Measurements from ENCODE around the gene SLC15A4. TPM values are rescaled to one million over a fixed set of nuclear protein-coding genes. Genes with fewer than 3 reads are reported as not detected.

The SLC15A4 gene
- total RNA-seq, 1 donor from 2014 or later: 11.8 TPM

GRCh38 chr12:128766738-128767501 lies 56.8 kb downstream of the SLC15A4 start:
- ATAC-seq (no peak), DNase-seq (ENCODE audit: low spot score) (no peak)

DNA sequence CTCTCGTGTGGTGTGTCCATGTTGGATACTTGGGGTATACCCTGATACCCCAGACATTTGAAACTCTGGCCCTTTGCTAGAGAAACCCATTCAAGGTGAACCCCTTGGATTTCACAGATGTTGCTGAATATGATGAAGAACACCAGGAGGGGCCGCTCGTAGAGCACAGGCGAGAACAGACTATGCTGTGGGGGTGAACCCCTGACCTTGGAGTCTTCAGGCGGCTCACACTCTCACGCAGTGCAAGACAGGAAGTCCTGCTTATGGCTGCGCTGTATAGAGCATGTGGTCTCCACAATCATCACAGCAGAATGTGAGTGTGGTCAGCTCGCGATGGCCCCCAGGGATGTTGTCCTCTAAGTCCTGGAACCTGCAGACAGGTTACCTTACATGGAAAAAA lies 60.4 kb downstream of the SLC15A4 start:
- ATAC-seq (no peak), DNase-seq (ENCODE audit: low spot score) (no peak)

GRCh38 chr12:128761379-128761790 lies 62.4 kb downstream of the SLC15A4 start:
- DNase-seq (ENCODE audit: low spot score): no peak
- ATAC-seq: no peak

DNA sequence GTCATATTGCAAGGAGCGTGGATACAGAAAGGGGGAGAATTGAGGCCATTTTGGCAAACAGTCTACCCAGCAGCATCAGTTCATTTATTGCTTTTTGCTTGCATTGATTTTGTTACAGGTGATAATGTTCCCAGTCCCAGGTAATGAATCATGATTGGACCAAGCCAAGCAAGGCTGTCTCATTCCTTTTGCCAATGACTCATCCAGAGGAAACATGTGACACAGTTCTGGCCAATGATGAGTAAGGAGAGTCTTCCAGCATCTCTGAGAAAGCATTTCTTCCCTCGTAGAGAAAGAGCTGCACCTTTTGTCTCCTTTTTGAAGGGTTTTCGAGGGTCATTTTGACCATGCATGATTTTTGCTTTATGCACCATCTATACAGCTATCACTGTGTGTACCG lies 68.2 kb downstream of the SLC15A4 start:
- ATAC-seq: no peak
- no peak for DNase-seq (ENCODE audit: low spot score)

- DNase-seq (ENCODE audit: low spot score) (no peak), ATAC-seq (no peak)
These were observed 69.5 kb downstream of the SLC15A4 start for GRCh38 chr12:128754275-128754674.

DNA sequence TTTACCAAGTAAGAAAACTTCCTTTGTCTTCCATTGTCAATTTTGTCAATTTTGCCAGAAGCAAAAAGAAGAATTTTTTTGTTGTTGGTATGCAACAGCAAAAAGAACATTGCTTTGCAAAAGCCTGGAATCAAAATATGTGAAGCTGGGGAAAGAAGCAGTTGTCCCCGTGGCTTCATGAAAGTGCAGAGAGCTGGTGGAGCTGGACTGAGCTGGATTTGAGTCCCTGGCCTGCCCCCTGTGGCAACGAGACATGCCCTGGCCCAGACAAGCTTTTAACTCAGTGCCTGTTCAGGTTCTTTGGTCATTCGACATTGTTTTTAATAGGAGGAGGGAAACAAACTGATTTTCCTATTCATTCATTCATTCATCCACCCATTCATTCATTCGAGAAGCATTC lies 70.3 kb downstream of the SLC15A4 start:
- DNase-seq (ENCODE audit: low spot score): no peak
- ATAC-seq: no peak

DNA sequence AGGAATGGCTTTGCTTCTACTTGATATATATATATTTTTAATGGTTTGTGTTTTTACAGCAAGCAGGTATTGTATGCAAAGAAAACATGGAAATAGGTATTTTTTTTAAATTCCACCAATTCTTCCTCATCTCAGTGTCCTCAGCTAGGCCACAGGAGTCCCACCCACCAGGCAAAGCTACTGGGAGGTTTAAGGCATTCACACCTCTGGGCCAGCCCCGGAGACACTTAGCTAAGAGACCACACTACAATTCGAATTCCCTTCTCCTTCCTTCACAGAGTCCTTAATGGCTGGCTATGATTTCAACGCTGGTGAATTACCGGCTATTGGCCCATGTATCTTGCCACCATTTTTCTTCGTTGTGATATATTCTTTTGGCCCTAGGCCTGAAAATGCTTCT lies 71.4 kb downstream of the SLC15A4 start:
- DNase-seq (ENCODE audit: low spot score) (no peak), ATAC-seq (no peak)

DNA sequence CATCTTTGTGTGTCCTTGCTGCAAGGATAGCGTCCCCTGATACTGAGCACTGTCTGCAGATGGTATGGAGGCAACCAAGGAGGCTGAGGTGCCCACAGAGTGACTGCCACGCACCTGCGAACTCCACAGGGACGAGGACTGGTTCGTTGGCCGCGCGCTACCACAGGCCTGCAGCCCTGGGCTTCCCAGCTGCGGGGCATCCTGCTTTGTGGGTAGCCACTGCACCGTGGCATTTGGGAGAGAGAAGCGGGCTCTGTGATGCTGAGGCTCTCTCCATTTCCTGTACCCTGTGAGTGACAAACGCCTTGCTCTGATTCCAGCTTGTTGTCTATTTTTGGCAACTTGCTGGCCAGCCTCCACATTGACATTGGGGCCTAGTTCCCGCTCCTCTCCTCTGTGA lies 76.3 kb downstream of the SLC15A4 start:
- ATAC-seq: no peak

DNA sequence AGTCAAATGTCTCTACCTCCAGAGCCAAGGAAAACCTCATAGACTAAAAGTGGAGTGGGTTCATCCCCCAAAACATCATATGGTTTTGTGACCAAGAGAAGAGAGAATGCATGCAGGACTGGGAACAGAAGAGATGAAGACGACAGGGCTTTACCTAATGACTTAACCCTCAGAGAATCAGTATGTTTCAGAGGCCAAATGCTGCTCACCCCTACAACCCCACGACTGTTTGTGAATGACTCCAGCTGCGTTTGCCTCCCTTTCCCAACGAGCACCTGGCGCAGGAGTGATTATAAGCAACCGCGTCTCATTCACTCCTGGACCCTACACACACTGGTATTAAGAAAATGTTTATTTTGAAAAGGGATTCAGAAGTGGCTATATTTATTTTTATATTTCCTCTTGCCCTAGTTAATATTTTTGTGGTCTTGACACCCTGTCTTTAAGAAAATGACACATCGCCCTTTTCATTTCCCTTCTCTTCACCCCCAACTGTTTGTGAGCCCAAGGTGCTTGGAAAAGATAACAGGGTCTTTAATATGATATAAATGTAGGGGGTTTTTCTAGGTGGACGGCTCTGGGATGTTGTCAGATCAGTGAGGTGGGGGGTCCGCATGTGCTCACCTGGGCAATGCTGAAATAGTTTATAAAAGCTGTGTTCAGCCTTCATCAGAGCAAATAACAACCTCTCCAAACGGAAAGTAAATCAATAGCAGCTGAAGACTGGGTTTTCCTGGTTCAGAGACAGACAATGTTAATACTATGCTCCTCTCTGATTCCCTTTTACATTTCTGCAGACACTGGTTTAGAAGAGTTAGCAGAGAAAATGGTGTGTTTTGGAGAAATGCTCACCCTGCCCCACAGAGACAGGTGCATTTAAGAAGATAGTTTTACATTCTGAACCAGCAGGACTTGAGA lies 77.7 kb downstream of the SLC15A4 start:
- ATAC-seq (no peak), DNase-seq (ENCODE audit: low spot score) (no peak)

More for the DNA sequence above, 76.3 kb downstream of the SLC15A4 start:
- no peak for DNase-seq (ENCODE audit: low spot score)

DNA sequence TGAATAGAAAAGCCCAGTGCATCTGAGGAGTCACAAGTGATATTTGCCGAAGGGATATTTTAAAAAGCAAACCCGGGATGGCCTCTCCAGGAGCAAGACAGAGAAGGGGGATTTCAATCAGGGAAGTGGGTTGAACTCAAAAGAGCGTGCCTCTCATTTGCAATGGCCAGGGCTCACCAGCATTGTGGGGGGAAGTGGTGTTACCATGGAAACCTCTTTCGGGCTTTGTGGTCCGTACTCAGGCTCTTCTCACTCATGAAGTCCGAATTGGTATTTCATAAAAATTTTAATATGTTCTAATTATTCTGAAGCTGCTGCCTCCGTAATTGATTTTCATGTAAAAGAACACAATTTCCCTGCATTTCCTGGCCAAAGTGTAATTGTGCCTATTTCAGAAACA lies 79.8 kb downstream of the SLC15A4 start:
- ATAC-seq (no peak), DNase-seq (ENCODE audit: low spot score) (no peak)

Other genes starting within 250 kb of the SLC15A4 start
- 15.9 TPM for gene GLT1D1, start 29.5 kb upstream of the SLC15A4 start, total RNA-seq